ENCODE data around the gene PROSER1.
"Not testable (repeated sequence)": the region's sequence is repeated elsewhere in the genome, so short reads cannot be mapped to it uniquely, and the experiment has no call there.

The PROSER1 gene

GRCh38 chr13:39006371-39007111, 31.3 kb downstream of the PROSER1 start:
- H3K4me3 Mint-ChIP-seq; H3K27ac Mint-ChIP-seq; H3K27me3 Mint-ChIP-seq; H3K36me3 Mint-ChIP-seq; H3K4me1 Mint-ChIP-seq (ENCODE audit: low read depth); H3K9me3 Mint-ChIP-seq (ENCODE audit: low read depth): not testable (repeated sequence)

DNA sequence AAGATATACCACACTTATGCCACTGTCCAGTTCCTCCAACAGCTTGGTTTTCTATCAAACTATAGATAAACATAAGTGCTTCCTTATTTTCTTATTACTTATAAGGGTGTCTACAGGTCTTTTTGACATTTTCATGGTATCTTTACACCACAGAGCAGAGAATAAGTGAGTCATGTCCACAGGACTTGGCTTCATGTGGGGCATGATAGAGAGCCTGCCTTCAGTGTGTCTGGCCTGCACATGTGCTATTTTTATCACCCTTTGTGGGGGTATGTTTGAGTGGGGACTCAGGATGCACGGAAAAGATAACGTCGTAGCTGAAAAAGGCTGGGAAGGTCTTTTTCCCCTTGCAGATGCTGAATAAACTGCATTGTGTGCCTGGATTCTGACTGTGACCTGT, 39.1 kb downstream of the PROSER1 start:
- no peak overlapping the region for H3K4me3 Mint-ChIP-seq
- no peaks in the 10 kb centered on the region for H3K27me3 Mint-ChIP-seq
- no peaks in the 10 kb centered on the region for H3K36me3 Mint-ChIP-seq
- no peak overlapping the region for H3K27ac Mint-ChIP-seq
- H3K9me3 Mint-ChIP-seq (ENCODE audit: low read depth): no peaks in the 10 kb centered on the region
- no peaks in the 10 kb centered on the region for H3K4me1 Mint-ChIP-seq (ENCODE audit: low read depth)

DNA sequence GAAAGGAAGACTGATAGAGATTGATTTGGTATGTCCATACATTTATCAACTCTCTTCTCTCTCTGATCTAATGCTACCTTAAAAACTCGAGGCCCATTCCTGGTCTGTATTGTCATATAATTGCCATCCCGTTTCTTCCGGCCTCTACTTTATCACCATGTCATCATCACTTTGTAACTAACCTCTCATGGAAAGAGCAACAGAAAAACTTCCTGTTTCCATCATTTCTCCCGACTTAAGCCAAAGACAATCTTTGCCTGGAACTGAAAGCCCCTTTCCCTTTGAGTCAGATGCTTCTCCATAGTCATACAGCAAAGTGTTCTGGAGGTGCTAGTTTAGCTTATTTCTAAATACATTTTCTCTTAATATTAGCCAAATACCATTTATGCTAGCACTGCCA, 44.5 kb downstream of the PROSER1 start:
- Mint-ChIP-seq H3K36me3 (no peaks in the 10 kb centered on the region), H3K4me1 (ENCODE audit: low read depth) (no peaks in the 10 kb centered on the region), H3K4me3 (no peak overlapping the region), H3K9me3 (ENCODE audit: low read depth) (no peaks in the 10 kb centered on the region), H3K27ac (no peak overlapping the region), H3K27me3 (no peaks in the 10 kb centered on the region)

DNA sequence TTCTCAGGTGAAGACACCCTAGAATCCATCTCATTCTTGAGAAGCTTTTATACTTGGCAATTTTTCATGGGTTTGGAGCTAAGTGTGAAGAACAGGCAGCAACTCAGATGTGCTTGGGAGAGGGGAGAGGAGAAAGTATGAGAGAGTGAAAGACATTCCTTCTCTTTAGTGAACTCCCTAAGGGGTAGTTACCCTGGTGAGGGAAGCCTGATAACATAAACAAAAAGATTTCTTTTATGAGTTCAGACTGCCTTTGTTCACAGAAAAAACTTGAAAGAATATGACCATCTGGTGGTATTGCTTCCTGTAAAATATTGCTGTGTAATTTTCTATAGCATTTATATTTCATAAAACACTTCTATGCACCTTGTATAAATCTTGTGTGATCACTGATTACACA, 47.2 kb downstream of the PROSER1 start, which contains the start of gene STOML3:
STOML3 (minus strand) TSS at position 139 of the 400 bp plus-strand sequence; CDS start at position 29, 110 bp downstream.
- no peak within 1 kb of the TSS for H3K4me3 Mint-ChIP-seq
- H3K27ac Mint-ChIP-seq: no peak within 1 kb of the TSS
- no peaks in the 10 kb centered on the region for H3K9me3 Mint-ChIP-seq (ENCODE audit: low read depth)
- no peaks in the 10 kb centered on the region for H3K4me1 Mint-ChIP-seq (ENCODE audit: low read depth)
- H3K36me3 Mint-ChIP-seq: no peaks in the 10 kb centered on the region
- no peaks in the 10 kb centered on the region for H3K27me3 Mint-ChIP-seq

- peaks cover 10% of the 10 kb centered on the region for H3K27me3 Mint-ChIP-seq
- peaks cover 11% of the 10 kb centered on the region for H3K9me3 Mint-ChIP-seq (ENCODE audit: low read depth)
- no peak overlapping the region for H3K4me3 Mint-ChIP-seq
- H3K27ac Mint-ChIP-seq: no peak overlapping the region
- no peaks in the 10 kb centered on the region for H3K36me3 Mint-ChIP-seq
- H3K4me1 Mint-ChIP-seq (ENCODE audit: low read depth): no peaks in the 10 kb centered on the region
Measured at GRCh38 chr13:38981096-38981495, 56.8 kb downstream of the PROSER1 start.

GRCh38 chr13:38980750-38981078, 57.2 kb downstream of the PROSER1 start:
- Mint-ChIP-seq H3K36me3 (no peaks in the 10 kb centered on the region), H3K27me3 (peaks cover 10% of the 10 kb centered on the region)

GRCh38 chr13:38979891-38980749, 57.8 kb downstream of the PROSER1 start:
- Mint-ChIP-seq H3K36me3 (no peaks in the 10 kb centered on the region), H3K27ac (no peak overlapping the region), H3K9me3 (ENCODE audit: low read depth) (peaks cover 11% of the 10 kb centered on the region), H3K4me1 (ENCODE audit: low read depth) (no peaks in the 10 kb centered on the region), H3K27me3 (peaks cover 10% of the 10 kb centered on the region), H3K4me3 (no peak overlapping the region)

More at GRCh38 chr13:38980750-38981078, 57.2 kb downstream of the PROSER1 start:
- no peaks in the 10 kb centered on the region for H3K4me1 Mint-ChIP-seq (ENCODE audit: low read depth)
- H3K27ac Mint-ChIP-seq: no peak overlapping the region
- H3K9me3 Mint-ChIP-seq (ENCODE audit: low read depth): peaks cover 11% of the 10 kb centered on the region
- H3K4me3 Mint-ChIP-seq: no peak overlapping the region

DNA sequence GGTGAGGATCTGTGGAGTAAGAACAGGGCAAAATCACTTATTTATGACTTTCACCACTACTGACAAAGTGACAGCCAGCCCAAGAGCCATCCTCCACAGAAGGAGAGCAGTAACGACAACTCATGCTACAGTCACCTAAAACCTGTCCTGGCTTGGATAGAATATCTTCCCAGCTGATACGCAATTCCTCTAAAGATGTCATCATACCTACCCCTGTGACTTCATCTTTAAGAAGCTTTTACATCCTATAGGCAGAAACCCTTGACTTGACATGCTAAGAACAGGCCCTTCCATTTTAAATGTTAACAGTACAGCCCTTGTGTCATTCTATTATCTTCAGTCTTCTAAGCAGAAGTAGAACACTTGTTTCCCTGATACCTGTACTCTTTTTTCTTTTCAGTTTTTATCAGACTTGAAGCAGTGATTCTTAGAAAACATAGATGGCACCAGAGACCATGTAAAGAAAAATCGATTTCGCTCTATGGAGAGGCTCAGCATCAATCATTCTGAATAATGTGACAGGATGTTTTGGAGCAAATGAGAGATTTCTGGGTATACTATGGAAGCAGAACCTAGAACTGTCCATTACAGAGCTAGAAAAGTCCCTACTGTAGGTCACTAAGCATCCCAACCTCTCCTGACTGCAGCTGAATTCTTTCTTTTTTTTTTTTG, 67.4 kb downstream of the PROSER1 start:
- Mint-ChIP-seq H3K4me1 (ENCODE audit: low read depth) (no peaks in the 10 kb centered on the region), H3K4me3 (no peak overlapping the region), H3K27ac (no peak overlapping the region), H3K36me3 (no peaks in the 10 kb centered on the region), H3K9me3 (ENCODE audit: low read depth) (no peaks in the 10 kb centered on the region), H3K27me3 (peaks cover 2% of the 10 kb centered on the region)

DNA sequence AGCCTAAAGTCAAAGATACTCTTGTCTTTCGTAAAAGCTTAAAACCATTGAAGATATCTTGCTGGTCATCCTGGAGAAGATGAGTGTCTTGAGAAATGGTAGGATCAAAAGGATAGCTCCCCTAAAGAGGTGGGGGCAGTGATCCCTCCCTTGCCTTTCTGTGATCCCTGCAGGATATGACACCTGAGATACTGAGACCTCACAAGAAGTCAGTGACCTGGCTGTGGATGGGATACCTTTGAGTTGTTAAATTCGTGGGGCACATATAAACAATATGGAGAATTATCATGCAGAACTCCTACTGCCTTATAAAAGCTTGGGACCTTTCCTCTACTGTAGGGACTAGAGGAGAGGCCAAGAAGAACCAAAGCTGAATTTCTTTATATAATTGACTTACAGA, 68.7 kb downstream of the PROSER1 start:
- no peak overlapping the region for H3K4me3 Mint-ChIP-seq
- no peak overlapping the region for H3K27ac Mint-ChIP-seq
- no peaks in the 10 kb centered on the region for H3K36me3 Mint-ChIP-seq
- no peaks in the 10 kb centered on the region for H3K9me3 Mint-ChIP-seq (ENCODE audit: low read depth)
- H3K27me3 Mint-ChIP-seq: peaks cover 2% of the 10 kb centered on the region
- no peaks in the 10 kb centered on the region for H3K4me1 Mint-ChIP-seq (ENCODE audit: low read depth)

GRCh38 chr13:38967446-38967845, 70.4 kb downstream of the PROSER1 start:
- peaks cover 2% of the 10 kb centered on the region for H3K27me3 Mint-ChIP-seq
- H3K27ac Mint-ChIP-seq: no peak overlapping the region
- H3K4me1 Mint-ChIP-seq (ENCODE audit: low read depth): no peaks in the 10 kb centered on the region
- no peaks in the 10 kb centered on the region for H3K36me3 Mint-ChIP-seq
- no peak overlapping the region for H3K4me3 Mint-ChIP-seq
- H3K9me3 Mint-ChIP-seq (ENCODE audit: low read depth): no peaks in the 10 kb centered on the region

DNA sequence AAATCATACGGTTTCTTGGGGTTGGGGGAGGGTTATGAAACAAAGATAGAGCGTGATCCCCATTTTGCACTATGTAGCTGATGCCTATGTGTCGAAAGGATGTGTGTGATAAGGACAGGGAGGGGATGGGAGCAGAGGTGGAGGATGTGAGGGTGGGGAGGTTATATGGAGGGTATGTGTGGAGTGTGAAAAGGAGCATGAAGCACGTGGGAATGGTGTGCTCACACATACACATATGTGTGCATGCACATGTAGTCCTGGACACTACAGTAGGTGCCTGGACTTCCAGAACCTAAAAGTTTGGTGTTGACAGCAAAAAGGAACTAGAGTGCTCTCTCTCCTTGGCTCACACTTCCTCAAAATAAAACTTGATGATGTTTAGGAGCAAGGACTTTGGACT, 72.6 kb downstream of the PROSER1 start:
- Mint-ChIP-seq H3K9me3 (ENCODE audit: low read depth) (no peaks in the 10 kb centered on the region), H3K27ac (no peak overlapping the region), H3K36me3 (no peaks in the 10 kb centered on the region), H3K4me1 (ENCODE audit: low read depth) (no peaks in the 10 kb centered on the region), H3K4me3 (no peak overlapping the region), H3K27me3 (no peaks in the 10 kb centered on the region)

DNA sequence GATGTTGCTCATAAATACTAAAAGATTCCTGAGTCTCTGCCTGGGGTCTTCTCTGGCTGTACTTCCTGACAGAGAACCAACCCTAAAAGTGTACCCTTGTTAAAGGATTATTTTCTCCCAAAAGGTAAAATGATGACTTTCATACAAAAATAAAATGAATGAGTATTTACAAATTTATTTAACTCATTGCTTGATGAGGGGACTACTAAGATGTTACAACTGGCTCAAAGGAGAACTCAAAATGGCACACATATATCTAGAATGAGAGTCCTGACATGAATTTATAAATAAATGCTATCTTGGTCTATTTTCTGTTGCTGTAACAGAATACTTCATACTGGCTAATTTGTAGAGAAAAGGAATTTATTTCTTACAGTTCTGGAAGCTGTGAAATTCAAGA, 77.7 kb downstream of the PROSER1 start:
- Mint-ChIP-seq H3K9me3 (ENCODE audit: low read depth) (no peaks in the 10 kb centered on the region), H3K4me3 (no peak overlapping the region), H3K36me3 (no peaks in the 10 kb centered on the region), H3K4me1 (ENCODE audit: low read depth) (no peaks in the 10 kb centered on the region), H3K27ac (no peak overlapping the region), H3K27me3 (no peaks in the 10 kb centered on the region)

Data from activated naive CD8-positive, alpha-beta T cell (primary cell).